Right lobe of liver (tissue), 4 donors: Measurements from ENCODE around the gene HGD.

Source experiments
- CTCF ChIP-seq, 4 donors: fragments of 200-600 bp in 3 of 4; fragments of 450-650 bp in 1 of 4; IDR thresholded peaks; one replicate each; pipeline versions ENCODE4 v1.5.1 to v1.8.0; 2016 to 2022; ENCODE audit warnings: antibody characterized with exemption in 4 of 4, mild to moderate bottlenecking in 2 of 4
- POLR2A ChIP-seq: fragments of 450-650 bp; IDR thresholded peaks from one replicate; pipeline ENCODE4 v1.6.1; 2017; ENCODE audit warnings: antibody characterized with exemption, mild to moderate bottlenecking
- donor health status: DM: no; HTN: no; CAD: no.
- donor health status: DM: no; HTN: no; CAD: no.
- donor health status: DM: no; HTN: yes; CAD: no.

- no peak for TF ChIP-seq POLR2A
- no peak for TF ChIP-seq CTCF (IDR thresholded peaks at IDR 0.05)
Observed at GRCh38 chr3:120708408-120708807, 26.4 kb upstream of the HGD start.
